Transverse colon (tissue), 4 donors: ENCODE data around the gene PFN1.

Source experiments
- EP300 ChIP-seq: sonication (generic); formaldehyde crosslinking; IDR thresholded peaks from one replicate; pipeline ENCODE4 v1.6.1; 2017; ENCODE audit warnings: antibody characterized with exemption, low read depth
- POLR2A ChIP-seq: fragments of 450-650 bp; IDR thresholded peaks from one replicate; pipeline ENCODE4 v1.6.1; 2016; ENCODE audit warnings: antibody characterized with exemption, mild to moderate bottlenecking, moderate library complexity
- POLR2AphosphoS5 ChIP-seq, 3 donors: sonication (generic); formaldehyde crosslinking; IDR thresholded peaks; one replicate each; pipeline ENCODE4 v1.6.1; 2016; ENCODE audit warnings: antibody characterized with exemption in 3 of 3
- TF ChIP-seq, protein P1 (sequence below), 5 experiments: fragments of 200-600 bp in 3 of 5; fragments of 450-650 bp in 2 of 5; sonication (generic) in 3 of 5; IDR thresholded peaks; 1 replicate in 2 of 5; 2 replicates in 3 of 5; pipeline ENCODE4 v1.5.1; 2016 to 2017; ENCODE audit warnings: antibody characterized with exemption in 5 of 5, inconsistent platforms in 3 of 5, mild to moderate bottlenecking in 2 of 5, moderate library complexity in 1 of 5

DNA sequence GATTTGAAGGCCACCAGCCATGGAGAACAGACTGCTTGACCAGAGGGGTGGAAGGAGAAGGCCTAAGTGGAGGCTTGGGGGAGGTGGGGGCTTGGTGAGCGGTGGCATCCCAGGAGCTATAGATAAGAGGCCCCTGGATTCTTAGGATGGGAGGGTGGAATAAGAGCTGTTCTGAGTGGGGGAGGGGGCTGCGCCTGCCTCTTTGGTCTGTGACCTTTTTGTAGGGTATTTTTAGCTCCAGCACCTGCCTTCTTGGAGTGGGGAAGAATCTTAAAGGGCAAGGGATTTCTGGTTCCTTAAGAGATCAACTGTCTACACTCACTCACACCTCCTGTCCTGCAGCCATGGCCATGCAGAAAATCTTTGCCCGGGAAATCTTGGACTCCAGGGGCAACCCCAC lies 3.2 kb upstream of the PFN1 start:
- TF ChIP-seq, protein P1, sequence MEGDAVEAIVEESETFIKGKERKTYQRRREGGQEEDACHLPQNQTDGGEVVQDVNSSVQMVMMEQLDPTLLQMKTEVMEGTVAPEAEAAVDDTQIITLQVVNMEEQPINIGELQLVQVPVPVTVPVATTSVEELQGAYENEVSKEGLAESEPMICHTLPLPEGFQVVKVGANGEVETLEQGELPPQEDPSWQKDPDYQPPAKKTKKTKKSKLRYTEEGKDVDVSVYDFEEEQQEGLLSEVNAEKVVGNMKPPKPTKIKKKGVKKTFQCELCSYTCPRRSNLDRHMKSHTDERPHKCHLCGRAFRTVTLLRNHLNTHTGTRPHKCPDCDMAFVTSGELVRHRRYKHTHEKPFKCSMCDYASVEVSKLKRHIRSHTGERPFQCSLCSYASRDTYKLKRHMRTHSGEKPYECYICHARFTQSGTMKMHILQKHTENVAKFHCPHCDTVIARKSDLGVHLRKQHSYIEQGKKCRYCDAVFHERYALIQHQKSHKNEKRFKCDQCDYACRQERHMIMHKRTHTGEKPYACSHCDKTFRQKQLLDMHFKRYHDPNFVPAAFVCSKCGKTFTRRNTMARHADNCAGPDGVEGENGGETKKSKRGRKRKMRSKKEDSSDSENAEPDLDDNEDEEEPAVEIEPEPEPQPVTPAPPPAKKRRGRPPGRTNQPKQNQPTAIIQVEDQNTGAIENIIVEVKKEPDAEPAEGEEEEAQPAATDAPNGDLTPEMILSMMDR (IDR thresholded peaks at IDR 0.05): no peak
- TF ChIP-seq POLR2A (no peak), POLR2AphosphoS5 (IDR thresholded peaks at IDR 0.05) (no peak), EP300 (no peak)
